ENCODE results near the gene JPH3. TPM values are rescaled to one million over a fixed set of nuclear protein-coding genes. Genes with fewer than 3 reads are reported as not detected.

Gene JPH3
- total RNA-seq, 1 experiment from 2014 or later = 39.0 TPM

- no peak for TF ChIP-seq JUN (CRISPR knock-in tag; IDR thresholded peaks at IDR 0.05)
- TF ChIP-seq CREB1 (CRISPR knock-in tag; IDR thresholded peaks at IDR 0.05) = no peak
- TF ChIP-seq TEAD1 (CRISPR knock-in tag; IDR thresholded peaks at IDR 0.05) = no peak
Observed at GRCh38 chr16:87627542-87628245, 25.4 kb downstream of the JPH3 start (continued).

- DNase-seq (ENCODE audit: low spot score) (no peak), ATAC-seq (no peak)
- Mint-ChIP-seq H3K27ac (no peak overlapping the region), H3K9me3 (peaks cover 14% of the 10 kb centered on the region), H3K4me1 (no peaks in the 10 kb centered on the region), H3K27me3 (ENCODE audit: low read depth) (no peaks in the 10 kb centered on the region), H3K4me3 (no peak overlapping the region), H3K36me3 (peaks cover 15% of the 10 kb centered on the region)
- ChIA-PET CTCF (interaction anchor here (1.5 to 2.6 kb wide), 2 partner anchors 8 to 10 kb away, joined by 4 to 19 read pairs; no protein-coding TSS in a partner anchor), POLR2A (no interaction called here)
- TF ChIP-seq USF2 (CRISPR knock-in tag; IDR thresholded peaks at IDR 0.05) = no peak
- TF ChIP-seq NFYB (CRISPR knock-in tag; conservative IDR thresholded peaks at IDR 0.05; ENCODE audit: low read depth) = no peak
- no peak for TF ChIP-seq PREB (CRISPR knock-in tag; IDR thresholded peaks at IDR 0.05; ENCODE audit: borderline replicate concordance)
- no peak for TF ChIP-seq CTCF (IDR thresholded peaks at IDR 0.05)
- TF ChIP-seq OVOL2 (CRISPR knock-in tag; IDR thresholded peaks at IDR 0.05; ENCODE audit: borderline replicate concordance) = no peak
- TF ChIP-seq CBFB (CRISPR knock-in tag; IDR thresholded peaks at IDR 0.05; ENCODE audit: low read depth) = no peak
Observed at GRCh38 chr16:87628246-87628923, 26.1 kb downstream of the JPH3 start.

GRCh38 chr16:87628940-87629339 is 26.6 kb downstream of the JPH3 start:
- DNase-seq (ENCODE audit: low spot score) (no peak), ATAC-seq (no peak)
- Mint-ChIP-seq H3K4me1 (no peaks in the 10 kb centered on the region), H3K36me3 (peaks cover 15% of the 10 kb centered on the region), H3K27me3 (ENCODE audit: low read depth) (no peaks in the 10 kb centered on the region), H3K9me3 (peaks cover 14% of the 10 kb centered on the region), H3K27ac (no peak overlapping the region), H3K4me3 (no peak overlapping the region)
- CTCF ChIA-PET = interaction anchor here (2.6 kb wide), 1 partner anchor 7 kb away, joined by 19 read pairs; no protein-coding TSS in a partner anchor
- POLR2A ChIA-PET = no interaction called here
- TF ChIP-seq TEAD4 (CRISPR knock-in tag; IDR thresholded peaks at IDR 0.05) = no peak
- no peak for TF ChIP-seq ZNF263 (CRISPR knock-in tag; IDR thresholded peaks at IDR 0.05; ENCODE audit: low read depth)
- TF ChIP-seq ATF3 (CRISPR knock-in tag; conservative IDR thresholded peaks at IDR 0.05) = no peak
- TF ChIP-seq RELA (CRISPR knock-in tag; IDR thresholded peaks at IDR 0.05; ENCODE audit: borderline replicate concordance) = no peak

- ChIA-PET POLR2A (no interaction called here), CTCF (interaction anchor here (0.6 to 2.0 kb wide), 2 partner anchors 42 to 246 kb away, joined by 3 to 8 read pairs; no protein-coding TSS in a partner anchor)
- Mint-ChIP-seq H3K36me3 (peaks cover 15% of the 10 kb centered on the region), H3K4me1 (peaks cover 5% of the 10 kb centered on the region), H3K4me3 (no peak overlapping the region), H3K27me3 (ENCODE audit: low read depth) (no peaks in the 10 kb centered on the region), H3K9me3 (peaks cover 14% of the 10 kb centered on the region), H3K27ac (no peak overlapping the region)
- ATAC-seq (no peak), DNase-seq (ENCODE audit: low spot score) (no peak)
- TF ChIP-seq E2F1 (CRISPR knock-in tag; IDR thresholded peaks at IDR 0.05) (no peak), EMX1 (CRISPR knock-in tag; IDR thresholded peaks at IDR 0.05) (no peak), CTCF (IDR thresholded peaks at IDR 0.05) (no peak), ZNF671 (CRISPR knock-in tag; IDR thresholded peaks at IDR 0.05) (no peak), ZBTB21 (CRISPR knock-in tag; IDR thresholded peaks at IDR 0.05; ENCODE audit: borderline replicate concordance) (no peak), TCF7 (CRISPR knock-in tag; IDR thresholded peaks at IDR 0.05; ENCODE audit: low read depth) (no peak), TEAD4 (CRISPR knock-in tag; IDR thresholded peaks at IDR 0.05) (no peak), NR2C2 (CRISPR knock-in tag; IDR thresholded peaks at IDR 0.05) (no peak), GABPB1 (CRISPR knock-in tag; IDR thresholded peaks at IDR 0.05) (no peak), RORB (CRISPR knock-in tag; IDR thresholded peaks at IDR 0.05) (no peak)
Observed at GRCh38 chr16:87631067-87631466, 28.8 kb downstream of the JPH3 start.
